Prostate gland (tissue), 2 donors: ENCODE measurements around the gene SEC14L1. TPM values are rescaled to one million over a fixed set of nuclear protein-coding genes. Genes with fewer than 3 reads are reported as not detected.
A peak's percentile ranks its signal among the peaks of the same experiment; 100 is the strongest.

Experiments
- DNase-seq: peaks from one replicate; pipeline ENCODE4 v3.0.0-alpha.2; 2019; ENCODE audit warnings: low spot score
- H3K27ac ChIP-seq, 2 donors: fragments of 200-600 bp; sonication (generic); 2 replicates each; pipeline ENCODE4 v1.5.1; 2017 to 2019
- H3K27me3 ChIP-seq: fragments of 200-600 bp; sonication (generic); replicated peaks from 2 replicates; pipeline ENCODE4 v1.5.1; 2019; ENCODE audit not compliant: insufficient read depth
- H3K36me3 ChIP-seq, 2 donors: fragments of 200-600 bp; sonication (generic); 1 replicate in 1 of 2; 2 replicates in 1 of 2; pipeline versions ENCODE4 v1.5.1 to v1.8.1; 2017 to 2019
- H3K4me1 ChIP-seq: fragments of 200-600 bp; sonication (generic); replicated peaks from 2 replicates; pipeline ENCODE4 v1.5.1; 2019
- H3K4me3 ChIP-seq, 2 donors: fragments of 200-600 bp; sonication (generic); 2 replicates each; pipeline ENCODE4 v1.5.1; 2017 to 2019
- H3K9me3 ChIP-seq: fragments of 200-600 bp; sonication (generic); 2 replicates; pipeline ENCODE4 v1.5.1; 2017
- CTCF ChIP-seq, 4 experiments: fragments of 200-600 bp in 2 of 4; fragments of 450-650 bp in 2 of 4; sonication (generic) in 2 of 4; IDR thresholded peaks; 1 replicate in 3 of 4; 2 replicates in 1 of 4; pipeline ENCODE4 v1.5.1; 2016 to 2019; ENCODE audit warnings: antibody characterized with exemption in 4 of 4, mild to moderate bottlenecking in 2 of 4, moderate library complexity in 2 of 4
- POLR2A ChIP-seq: fragments of 450-650 bp; IDR thresholded peaks from one replicate; pipeline ENCODE4 v1.6.1; 2016; ENCODE audit warnings: antibody characterized with exemption, mild to moderate bottlenecking
- POLR2AphosphoS5 ChIP-seq: sonication (generic); formaldehyde crosslinking; IDR thresholded peaks from one replicate; pipeline ENCODE4 v1.6.1; 2017; ENCODE audit warnings: antibody characterized with exemption
- WGBS: methylation state at CpG from one replicate; pipeline ENCODE4 v1.1.5; 2018; 5-methylcytosine and 5-hydroxymethylcytosine counted together
- intact Hi-C: fragments of 100-400 bp; cut with DNase I; formaldehyde crosslinking; loops from one replicate; pipeline ENCODE4 v1.14.2; 2022
- total RNA-seq, 2 donors: library from RNA; depleted of rRNA; stranded (reverse); fragments of >200 nt; gene quantifications; one replicate each; pipeline ENCODE4 v1.1.0, GENCODE V29; 2016

SEC14L1 gene
- total RNA-seq, 2 donors from 2014 or later: 39.9 to 175 TPM

GRCh38 chr17:77194179-77194578, 53.4 kb downstream of the SEC14L1 start:
- intact Hi-C loops: no loop called here
- Histone ChIP-seq H3K4me1 (no peaks in the 10 kb centered on the region), H3K9me3 (no peaks in the 10 kb centered on the region), H3K27me3 (no peaks in the 10 kb centered on the region), H3K4me3 (no peak overlapping the region), H3K36me3 (peaks cover 0 to 2% of the 10 kb centered on the region in 2 donors), H3K27ac (no peak overlapping the region)
- no peak for DNase-seq
- WGBS: 86% methylated on average over 7 of the region's 7 CpGs
- no peak for TF ChIP-seq POLR2AphosphoS5
- no peak for TF ChIP-seq CTCF (IDR thresholded peaks at IDR 0.05)
- no peak for TF ChIP-seq POLR2A

GRCh38 chr17:77196251-77196650, 55.5 kb downstream of the SEC14L1 start:
- Histone ChIP-seq H3K27ac (no peak overlapping the region), H3K4me3 (no peak overlapping the region), H3K4me1 (no peaks in the 10 kb centered on the region), H3K9me3 (no peaks in the 10 kb centered on the region), H3K36me3 (peaks cover 0 to 7% of the 10 kb centered on the region in 2 donors), H3K27me3 (no peaks in the 10 kb centered on the region)
- TF ChIP-seq CTCF (IDR thresholded peaks at IDR 0.05) (no peak), POLR2A (no peak), POLR2AphosphoS5 (no peak)
- intact Hi-C loops: no loop called here
- 87% methylated on average over 5 of the region's 5 CpGs for WGBS
- no peak for DNase-seq

GRCh38 chr17:77197115-77197514, 56.3 kb downstream of the SEC14L1 start:
- TF ChIP-seq POLR2A (no peak), CTCF (IDR thresholded peaks at IDR 0.05) (no peak), POLR2AphosphoS5 (no peak)
- Histone ChIP-seq H3K36me3 (peaks cover 0 to 7% of the 10 kb centered on the region in 2 donors), H3K27me3 (no peaks in the 10 kb centered on the region), H3K4me1 (no peaks in the 10 kb centered on the region), H3K9me3 (no peaks in the 10 kb centered on the region), H3K27ac (no peak overlapping the region), H3K4me3 (no peak overlapping the region)
- intact Hi-C loops: no loop called here
- WGBS: 93% methylated on average over 9 of the region's 9 CpGs
- DNase-seq: no peak

GRCh38 chr17:77200711-77201110, 59.9 kb downstream of the SEC14L1 start:
- Histone ChIP-seq H3K4me3 (no peak overlapping the region), H3K27ac (no peak overlapping the region), H3K9me3 (no peaks in the 10 kb centered on the region), H3K36me3 (peaks cover 0 to 7% of the 10 kb centered on the region in 2 donors), H3K4me1 (no peaks in the 10 kb centered on the region), H3K27me3 (no peaks in the 10 kb centered on the region)
- intact Hi-C loops: no loop called here
- 44% methylated on average over 10 of the region's 10 CpGs for WGBS
- DNase-seq: no peak
- TF ChIP-seq CTCF (IDR thresholded peaks at IDR 0.05): no peak
- no peak for TF ChIP-seq POLR2A
- TF ChIP-seq POLR2AphosphoS5: peak; percentile 2

- WGBS: 95% methylated on average over 12 of the region's 12 CpGs
- Histone ChIP-seq H3K27me3 (no peaks in the 10 kb centered on the region), H3K4me1 (no peaks in the 10 kb centered on the region), H3K36me3 (peaks cover 0 to 10% of the 10 kb centered on the region in 2 donors), H3K27ac (no peak overlapping the region), H3K4me3 (no peak overlapping the region), H3K9me3 (no peaks in the 10 kb centered on the region)
- no peak for TF ChIP-seq POLR2A
- no peak for TF ChIP-seq POLR2AphosphoS5
- TF ChIP-seq CTCF (IDR thresholded peaks at IDR 0.05): no peak
- intact Hi-C loops: no loop called here
- no peak for DNase-seq
Observed at GRCh38 chr17:77203436-77203835, 62.7 kb downstream of the SEC14L1 start.
